ENCODE data around the gene FAM193A. TPM values are rescaled to one million over a fixed set of nuclear protein-coding genes. Genes with fewer than 3 reads are reported as not detected.

Gene FAM193A
- total and polyA plus RNA-seq, 2 donors (not counting 1 experiment from before 2014, with no cell fraction given), result 16.0 to 62.7 TPM

DNA sequence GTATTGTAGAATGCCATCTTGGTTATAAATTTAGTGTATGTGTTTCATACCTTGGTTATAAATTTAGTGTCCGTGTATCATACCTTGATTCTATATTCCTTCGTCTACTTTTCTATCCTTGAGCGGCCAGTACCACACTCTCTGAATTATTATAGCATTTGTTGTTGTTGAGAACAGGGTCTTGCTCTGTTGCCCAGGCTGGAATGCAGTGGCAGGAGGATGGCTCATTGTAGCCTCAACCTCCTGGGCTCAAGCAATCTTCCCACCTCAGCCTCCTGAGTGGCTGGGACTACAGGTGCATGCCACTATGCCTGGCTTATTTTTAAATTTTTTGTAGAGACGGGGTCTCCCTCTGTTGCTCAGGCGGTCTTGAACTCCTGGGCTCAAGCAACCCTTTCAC is 50.1 kb downstream of the FAM193A start:
- no peak overlapping the region for H3K27ac ChIP-seq (ENCODE audit: low read length in 2 of 2)
- no peak overlapping the region for H3K27ac Mint-ChIP-seq
- DNase-seq (no peak), ATAC-seq (ENCODE audit: low read depth) (no peak)
- peaks cover 15 to 16% of the 10 kb centered on the region in 2 donors for H3K4me1 ChIP-seq (ENCODE audit: control insufficient read depth in 2 of 2, insufficient read depth in 2 of 2, low read length in 2 of 2)
- H3K4me3 ChIP-seq (ENCODE audit: control extremely low read depth in 1 of 5, extremely low read depth in 1 of 5, insufficient read depth in 1 of 5, low read depth in 2 of 5, low read length in 4 of 5), result no peak overlapping the region
- no peaks in the 10 kb centered on the region for H3K9me3 Mint-ChIP-seq (ENCODE audit: insufficient read depth)
- peaks cover 63% of the 10 kb centered on the region for H3K4me1 Mint-ChIP-seq
- TF ChIP-seq EZH2 (IDR thresholded peaks at IDR 0.05; ENCODE audit: borderline replicate concordance, insufficient read depth, low read depth, low read length, poor library complexity, severe bottlenecking), result no peak
- no peak for TF ChIP-seq CTCF (IDR thresholded peaks at IDR 0.05)
- H3K27me3 ChIP-seq (replicated peaks in 1 of 4; ENCODE audit: control extremely low read depth in 1 of 4, control insufficient read depth in 3 of 4, insufficient read depth in 4 of 4, low read length in 3 of 4), result no peaks in the 10 kb centered on the region
- ChIA-PET POLR2A (interaction anchor here (0.6 kb wide), 1 partner anchor 206 kb away, joined by 4 read pairs; the partner anchor contains the start of gene SH3BP2), CTCF (no interaction called here)
- no peak overlapping the region for H2AFZ ChIP-seq (ENCODE audit: insufficient read depth, low read depth, low read length, poor library complexity, severe bottlenecking)
- H3K4me2 ChIP-seq (replicated peaks; ENCODE audit: low read depth, low read length, poor library complexity, severe bottlenecking), result no peak overlapping the region
- H3K9me3 ChIP-seq (ENCODE audit: control extremely low read depth in 1 of 3, control insufficient read depth in 2 of 3, insufficient read depth in 1 of 3, low read length in 2 of 3), result no peaks in the 10 kb centered on the region
- WGBS (ENCODE audit: insufficient coverage), result 95% methylated on average over 2 of the region's 5 CpGs
- intact Hi-C loops (cut with micrococcal nuclease), result no loop called here
- H3K9ac ChIP-seq (ENCODE audit: low read length), result no peak overlapping the region
- no peaks in the 10 kb centered on the region for H3K27me3 Mint-ChIP-seq
- peaks cover 87% of the 10 kb centered on the region for H4K20me1 ChIP-seq (ENCODE audit: control insufficient read depth, insufficient read depth, low read length, poor library complexity, severe bottlenecking)
- no peaks in the 10 kb centered on the region for H3K36me3 ChIP-seq (replicated peaks in 1 of 2; ENCODE audit: control extremely low read depth in 1 of 2, control insufficient read depth in 1 of 2, extremely low read depth in 1 of 2, insufficient read depth in 2 of 2, low read length in 1 of 2)
- no peak overlapping the region for H3K4me3 Mint-ChIP-seq
- peaks cover 99% of the 10 kb centered on the region for H3K79me2 ChIP-seq (ENCODE audit: control insufficient read depth, insufficient read depth, low read length)

GRCh38 chr4:2587213-2587823 is 50.9 kb downstream of the FAM193A start:
- no peak overlapping the region for H3K9ac ChIP-seq (ENCODE audit: low read length)
- H3K4me1 Mint-ChIP-seq, result peaks cover 62% of the 10 kb centered on the region
- peaks cover 87% of the 10 kb centered on the region for H4K20me1 ChIP-seq (ENCODE audit: control insufficient read depth, insufficient read depth, low read length, poor library complexity, severe bottlenecking)
- ATAC-seq (ENCODE audit: low read depth), result no peak
- no peaks in the 10 kb centered on the region for H3K36me3 ChIP-seq (replicated peaks in 1 of 2; ENCODE audit: control extremely low read depth in 1 of 2, control insufficient read depth in 1 of 2, extremely low read depth in 1 of 2, insufficient read depth in 2 of 2, low read length in 1 of 2)
- intact Hi-C loops (cut with micrococcal nuclease), result no loop called here
- 82% methylated on average over 4 of the region's 8 CpGs for WGBS (ENCODE audit: insufficient coverage)
- no peaks in the 10 kb centered on the region for H3K27me3 Mint-ChIP-seq
- no peak overlapping the region for H3K4me3 Mint-ChIP-seq
- H2AFZ ChIP-seq (ENCODE audit: insufficient read depth, low read depth, low read length, poor library complexity, severe bottlenecking), result no peak overlapping the region
- DNase-seq, result no peak
- no peak overlapping the region for H3K27ac ChIP-seq (ENCODE audit: low read length in 2 of 2)
- no peak overlapping the region for H3K27ac Mint-ChIP-seq
- ChIA-PET CTCF (interaction anchor here (1.0 kb wide), 1 partner anchor 11 kb away, joined by 3 read pairs; no protein-coding TSS in a partner anchor), POLR2A (interaction anchor here (0.7 kb wide), 1 partner anchor 143 kb away, joined by 3 read pairs; no protein-coding TSS in a partner anchor)
- peaks cover 15 to 16% of the 10 kb centered on the region in 2 donors for H3K4me1 ChIP-seq (ENCODE audit: control insufficient read depth in 2 of 2, insufficient read depth in 2 of 2, low read length in 2 of 2)
- H3K79me2 ChIP-seq (ENCODE audit: control insufficient read depth, insufficient read depth, low read length), result peaks cover 99% of the 10 kb centered on the region
- no peaks in the 10 kb centered on the region for H3K9me3 Mint-ChIP-seq (ENCODE audit: insufficient read depth)
- H3K9me3 ChIP-seq (ENCODE audit: control extremely low read depth in 1 of 3, control insufficient read depth in 2 of 3, insufficient read depth in 1 of 3, low read length in 2 of 3), result no peaks in the 10 kb centered on the region
- H3K4me3 ChIP-seq (ENCODE audit: control extremely low read depth in 1 of 5, extremely low read depth in 1 of 5, insufficient read depth in 1 of 5, low read depth in 2 of 5, low read length in 4 of 5), result no peak overlapping the region
- H3K27me3 ChIP-seq (replicated peaks in 1 of 4; ENCODE audit: control extremely low read depth in 1 of 4, control insufficient read depth in 3 of 4, insufficient read depth in 4 of 4, low read length in 3 of 4), result no peaks in the 10 kb centered on the region
- TF ChIP-seq CTCF (IDR thresholded peaks at IDR 0.05), result no peak
- no peak for TF ChIP-seq EZH2 (IDR thresholded peaks at IDR 0.05; ENCODE audit: borderline replicate concordance, insufficient read depth, low read depth, low read length, poor library complexity, severe bottlenecking)
- no peak overlapping the region for H3K4me2 ChIP-seq (replicated peaks; ENCODE audit: low read depth, low read length, poor library complexity, severe bottlenecking)

Measured in B cell (primary cell).